GM12892 (cell line): ENCODE data around the gene FUZ.

Experiments
- POLR2A ChIP-seq: IDR thresholded peaks from 2 replicates; pipeline ENCODE4 v1.6.1; 2011; ENCODE audit warnings: low read depth, low read length, control low read depth
- POLR2AphosphoS5 ChIP-seq: IDR thresholded peaks from 2 replicates; pipeline ENCODE4 v1.6.1; 2011; ENCODE audit warnings: low read depth, low read length, control low read depth

DNA sequence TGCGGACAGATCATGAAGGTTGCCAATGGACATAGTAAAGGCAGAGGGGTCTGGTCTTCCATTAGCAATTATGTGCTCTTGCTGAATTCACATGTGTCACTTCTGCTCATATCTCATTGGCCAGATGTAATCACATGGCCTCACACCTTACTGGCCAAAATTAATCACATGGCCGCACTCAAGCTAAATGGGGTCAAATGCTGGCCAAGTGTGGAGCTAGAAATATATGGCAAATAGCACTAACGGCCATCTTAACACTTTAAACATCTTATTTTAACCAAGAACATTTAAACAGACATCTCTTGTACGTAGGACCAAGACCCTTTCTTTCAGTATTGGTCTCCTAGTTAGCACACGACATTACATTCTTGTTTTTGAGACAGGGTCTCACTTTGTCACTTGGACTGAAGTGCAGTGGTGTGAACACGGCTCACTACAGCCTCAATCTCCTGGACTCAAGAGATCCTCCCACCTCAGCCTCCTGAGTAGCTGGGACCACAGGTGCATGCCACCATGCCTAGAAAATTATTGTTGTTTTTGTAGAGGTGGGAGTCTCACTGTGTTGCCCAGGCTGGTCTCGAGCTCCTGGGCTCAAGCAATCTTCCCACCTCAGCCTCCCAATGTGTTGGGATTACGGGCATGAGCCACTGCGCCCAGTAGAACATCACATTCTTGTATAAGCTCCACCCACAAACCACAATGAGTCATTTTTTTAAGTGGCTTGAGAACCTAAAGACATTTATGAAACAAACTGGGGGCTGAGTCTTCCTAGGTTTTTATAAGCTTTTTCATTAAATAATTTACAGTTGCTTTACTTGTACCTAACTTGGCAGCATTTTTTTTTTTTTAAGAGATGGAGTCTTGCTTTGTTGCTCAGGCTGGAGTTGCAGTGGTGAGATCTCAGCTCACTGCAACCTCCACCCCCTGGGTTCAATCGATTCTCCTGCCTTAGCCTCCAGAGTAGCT is 34.9 kb upstream of the FUZ start:
- TF ChIP-seq POLR2A (no peak), POLR2AphosphoS5 (no peak)
